Liver (tissue), 9 donors: ENCODE data around the gene EBF3. TPM values are rescaled to one million over a fixed set of nuclear protein-coding genes. Genes with fewer than 3 reads are reported as not detected.

Experiments
- DNase-seq: peaks from one replicate; pipeline ENCODE4 v3.0.0-alpha.2; 2017; ENCODE audit warnings: low spot score
- H3K27ac ChIP-seq, 2 donors: one replicate each; pipeline ENCODE4 v1.7.0; 2013; ENCODE audit warnings: inconsistent platforms in 2 of 2, low read length in 2 of 2, control low read depth in 1 of 2, low read depth in 1 of 2, mild to moderate bottlenecking in 1 of 2
- H3K27me3 ChIP-seq, 4 donors: one replicate each; pipeline versions ENCODE4 v1.6.1 to v1.7.0; 2013; ENCODE audit warnings: low read length in 3 of 4, inconsistent platforms in 1 of 4, mild to moderate bottlenecking in 1 of 4, moderate library complexity in 1 of 4; ENCODE audit not compliant: control insufficient read depth in 4 of 4, insufficient read depth in 4 of 4
- H3K36me3 ChIP-seq, 4 donors: one replicate each; pipeline versions ENCODE4 v1.6.1 to v1.7.0; 2013; ENCODE audit warnings: low read length in 3 of 4, mild to moderate bottlenecking in 3 of 4, low read depth in 1 of 4, moderate library complexity in 1 of 4; ENCODE audit not compliant: control insufficient read depth in 4 of 4, insufficient read depth in 3 of 4
- H3K4me1 ChIP-seq, 4 donors: one replicate each; pipeline versions ENCODE4 v1.6.1 to v1.7.0; 2013; ENCODE audit warnings: low read length in 3 of 4, mild to moderate bottlenecking in 3 of 4, moderate library complexity in 1 of 4; ENCODE audit not compliant: control insufficient read depth in 4 of 4, insufficient read depth in 4 of 4
- H3K4me3 ChIP-seq, 3 donors: one replicate each; pipeline versions ENCODE4 v1.6.1 to v1.7.0; 2013; ENCODE audit warnings: low read length in 3 of 3, control low read depth in 1 of 3, low read depth in 1 of 3, mild to moderate bottlenecking in 1 of 3
- H3K9ac ChIP-seq, 2 donors: one replicate each; pipeline ENCODE4 v1.7.0; 2013; ENCODE audit warnings: low read length in 2 of 2, mild to moderate bottlenecking in 2 of 2, moderate library complexity in 2 of 2, control low read depth in 1 of 2, low read depth in 1 of 2
- H3K9me3 ChIP-seq, 4 donors: one replicate each; pipeline versions ENCODE4 v1.6.1 to v1.7.0; 2013; ENCODE audit warnings: low read length in 3 of 4; ENCODE audit not compliant: control insufficient read depth in 4 of 4
- ATF3 ChIP-seq: IDR thresholded peaks from 2 replicates; pipeline ENCODE4 v1.6.1; 2016; ENCODE audit warnings: antibody characterized with exemption
- CTCF ChIP-seq: fragments of 150-350 bp; IDR thresholded peaks from 2 replicates; pipeline ENCODE4 v1.5.1; 2017; ENCODE audit warnings: improper control_type of control experiment, low read depth, low read length; ENCODE audit not compliant: missing input control
- EGR1 ChIP-seq, 2 donors: IDR thresholded peaks; 2 replicates each; pipeline ENCODE4 v1.6.1; 2016 to 2018; ENCODE audit warnings: antibody characterized with exemption in 2 of 2, low read depth in 2 of 2
- FOXA1 ChIP-seq: IDR thresholded peaks from 2 replicates; pipeline ENCODE4 v1.6.1; 2016; ENCODE audit warnings: antibody characterized with exemption
- FOXA2 ChIP-seq: IDR thresholded peaks from 2 replicates; pipeline ENCODE4 v1.6.1; 2016; ENCODE audit warnings: antibody characterized with exemption
- HNF4A ChIP-seq, 2 donors: conservative IDR thresholded peaks; 2 replicates each; pipeline ENCODE4 v1.6.1; 2016; ENCODE audit warnings: antibody characterized with exemption in 2 of 2, mild to moderate bottlenecking in 2 of 2
- HNF4G ChIP-seq: IDR thresholded peaks from 2 replicates; pipeline ENCODE4 v1.6.1; 2016; ENCODE audit warnings: antibody characterized with exemption
- JUND ChIP-seq, 2 donors: IDR thresholded peaks; 2 replicates each; pipeline ENCODE4 v1.6.1; 2016; ENCODE audit warnings: antibody characterized with exemption in 2 of 2
- MAX ChIP-seq: IDR thresholded peaks from 2 replicates; pipeline ENCODE4 v1.6.1; 2016; ENCODE audit warnings: antibody characterized with exemption
- NR2F2 ChIP-seq: IDR thresholded peaks from 2 replicates; pipeline ENCODE4 v1.6.1; 2016; ENCODE audit warnings: antibody characterized with exemption
- RAD21 ChIP-seq, 2 donors: IDR thresholded peaks; 2 replicates each; pipeline ENCODE4 v1.6.1; 2016; ENCODE audit warnings: antibody characterized with exemption in 2 of 2, mild to moderate bottlenecking in 2 of 2
- RXRA ChIP-seq, 2 donors: IDR thresholded peaks; 2 replicates each; pipeline ENCODE4 v1.6.1; 2017 to 2018; ENCODE audit warnings: antibody characterized with exemption in 2 of 2, mild to moderate bottlenecking in 1 of 2
- SP1 ChIP-seq: IDR thresholded peaks from 2 replicates; pipeline ENCODE4 v1.6.1; 2018; ENCODE audit warnings: antibody characterized with exemption, mild to moderate bottlenecking
- TAF1 ChIP-seq: conservative IDR thresholded peaks from 2 replicates; pipeline ENCODE4 v1.6.1; 2016; ENCODE audit warnings: antibody characterized with exemption, mild to moderate bottlenecking
- YY1 ChIP-seq: IDR thresholded peaks from 2 replicates; pipeline ENCODE4 v1.6.1; 2016; ENCODE audit warnings: antibody characterized with exemption, mild to moderate bottlenecking
- ZBTB33 ChIP-seq: IDR thresholded peaks from 2 replicates; pipeline ENCODE4 v1.6.1; 2016; ENCODE audit warnings: antibody characterized with exemption
- WGBS: extraction: QIAGEN DNeasy Blood & Tissue Kit; methylation state at CpG from one replicate; pipeline ENCODE4 v1.1.7; 2013; 5-methylcytosine and 5-hydroxymethylcytosine counted together
- polyA plus RNA-seq, 2 donors: library from polyadenylated mRNA; stranded (reverse) in 1 of 2; unstranded in 1 of 2; fragments of 200-250 nt in 1 of 2; fragments of >200 nt in 1 of 2; fragmentation: Nextera tagmentation in 1 of 2; extraction: Ambion mirVana in 1 of 2; gene quantifications; one replicate each; pipeline versions ENCODE4 v1.2.1 to v1.2.3, GENCODE V29; 2013 to 2015
- total RNA-seq, 2 donors: library from RNA; depleted of rRNA; stranded (reverse); fragments of >200 nt; gene quantifications; one replicate each; pipeline ENCODE4 v1.2.3, GENCODE V29; 2014
- donor health status: healthy.
- donor health status: healthy.
- donor health status: healthy.
- donor health status: healthy.
- donor health status: healthy.

The EBF3 gene
- total and polyA plus RNA-seq, 4 donors: 0.02 to 0.08 TPM; not detected in 2

GRCh38 chr10:129875993-129876726 is 87.9 kb downstream of the EBF3 start:
- no peak for DNase-seq
- TF ChIP-seq FOXA1 (no peak), ATF3 (no peak), SP1 (no peak), HNF4G (no peak), RXRA (IDR thresholded peaks at IDR 0.05) (no peak), MAX (no peak), RAD21 (IDR thresholded peaks at IDR 0.05) (no peak), TAF1 (no peak), CTCF (no peak), FOXA2 (no peak), YY1 (no peak), NR2F2 (no peak), EGR1 (IDR thresholded peaks at IDR 0.05; ENCODE audit: low read depth in 2 of 2) (no peak), JUND (IDR thresholded peaks at IDR 0.05) (no peak), ZBTB33 (no peak)
- Histone ChIP-seq H3K36me3 (no peaks in the 10 kb centered on the region), H3K27ac (no peak overlapping the region), H3K4me1 (no peaks in the 10 kb centered on the region), H3K9me3 (no peaks in the 10 kb centered on the region), H3K4me3 (no peak overlapping the region), H3K9ac (no peak overlapping the region), H3K27me3 (no peaks in the 10 kb centered on the region)
- WGBS: 60% methylated on average over 11 of the region's 11 CpGs

- no peaks in the 10 kb centered on the region for H3K27me3 ChIP-seq
- no peaks in the 10 kb centered on the region for H3K9me3 ChIP-seq
- no peak overlapping the region for H3K27ac ChIP-seq
- WGBS: 94% methylated on average over 16 of the region's 16 CpGs
- H3K36me3 ChIP-seq: no peaks in the 10 kb centered on the region
- H3K9ac ChIP-seq: no peak overlapping the region
- DNase-seq: no peak
- TF ChIP-seq SP1: no peak
- TF ChIP-seq NR2F2: no peak
- TF ChIP-seq FOXA2: no peak
- no peak for TF ChIP-seq HNF4A (conservative IDR thresholded peaks at IDR 0.05)
- no peak overlapping the region for H3K4me3 ChIP-seq
- H3K4me1 ChIP-seq: no peaks in the 10 kb centered on the region
Observed at GRCh38 chr10:129873351-129873750, 90.7 kb downstream of the EBF3 start.
